GM21447 (cell line): Measurements from ENCODE around the gene ROBO1.

ENCODE experiments used
- ATAC-seq: cut with Tn5 transposase; IDR thresholded peaks from one replicate; pipeline ENCODE4 v1.9.1; 2021; ENCODE audit not compliant: unreplicated experiment

ROBO1 gene

GRCh38 chr3:78666470-78666800, 1101.4 kb downstream of the ROBO1 start:
- no peak for ATAC-seq

- no peak for ATAC-seq
Measured at GRCh38 chr3:78665776-78666469, 1101.9 kb downstream of the ROBO1 start.

- no peak for ATAC-seq
Measured at GRCh38 chr3:78665101-78665500, 1102.7 kb downstream of the ROBO1 start.

GRCh38 chr3:78660957-78661356, 1106.8 kb downstream of the ROBO1 start:
- ATAC-seq = no peak

GRCh38 chr3:78659386-78659987, 1108.3 kb downstream of the ROBO1 start:
- ATAC-seq = no peak

- no peak for ATAC-seq
Measured at GRCh38 chr3:78647726-78648125, 1120.1 kb downstream of the ROBO1 start.

GRCh38 chr3:78645628-78646310, 1122.0 kb downstream of the ROBO1 start:
- ATAC-seq = peak; percentile 88

GRCh38 chr3:78644847-78645246, 1123.0 kb downstream of the ROBO1 start:
- ATAC-seq = no peak

- no peak for ATAC-seq
Measured at GRCh38 chr3:78642226-78643035, 1125.4 kb downstream of the ROBO1 start.

GRCh38 chr3:78641703-78642102, 1126.1 kb downstream of the ROBO1 start:
- ATAC-seq = no peak

GRCh38 chr3:78634316-78634715, 1133.5 kb downstream of the ROBO1 start:
- ATAC-seq = no peak

GRCh38 chr3:78633626-78634025, 1134.2 kb downstream of the ROBO1 start:
- no peak for ATAC-seq

GRCh38 chr3:78632925-78633553, 1134.8 kb downstream of the ROBO1 start:
- ATAC-seq = no peak

GRCh38 chr3:78629544-78629943, 1138.3 kb downstream of the ROBO1 start:
- no peak for ATAC-seq

GRCh38 chr3:78621061-78621716, 1146.6 kb downstream of the ROBO1 start:
- ATAC-seq = no peak

GRCh38 chr3:78614486-78614885, 1153.3 kb downstream of the ROBO1 start:
- ATAC-seq = no peak

- no peak for ATAC-seq
Measured at GRCh38 chr3:78613421-78613879, 1154.3 kb downstream of the ROBO1 start.

GRCh38 chr3:78611278-78611677, 1156.5 kb downstream of the ROBO1 start:
- ATAC-seq = no peak

GRCh38 chr3:78610462-78611125, 1157.2 kb downstream of the ROBO1 start:
- ATAC-seq = no peak

- no peak for ATAC-seq
Measured at GRCh38 chr3:78606756-78607155, 1161.0 kb downstream of the ROBO1 start.
